ENCODE measurements around the gene ADARB2. TPM values are rescaled to one million over a fixed set of nuclear protein-coding genes. Genes with fewer than 3 reads are reported as not detected.

ADARB2 gene
- polyA plus RNA-seq, 1 of the 3 experiments (the other 2 are of a cell fraction): not detected

GRCh38 chr10:1136268-1136667 is 601.1 kb downstream of the ADARB2 start:
- Histone ChIP-seq H3K36me3 (replicated peaks in 1 of 2; ENCODE audit: control insufficient read depth in 1 of 2, insufficient read depth in 2 of 2, low read length in 1 of 2) (peaks cover 0 to 4% of the 10 kb centered on the region in 2 experiments), H3K27ac (ENCODE audit: low read depth in 2 of 2, low read length in 1 of 2) (no peak overlapping the region), H2AFZ (ENCODE audit: low read depth) (no peak overlapping the region), H3K27me3 (ENCODE audit: insufficient read depth) (no peaks in the 10 kb centered on the region), H3K9me2 (no peaks in the 10 kb centered on the region), H4K20me1 (ENCODE audit: insufficient read depth) (no peaks in the 10 kb centered on the region), H3F3A (replicated peaks; ENCODE audit: insufficient read depth) (no peaks in the 10 kb centered on the region), H3K9ac (no peak overlapping the region), H3K9me3 (no peaks in the 10 kb centered on the region), H3K4me1 (ENCODE audit: control insufficient read depth in 1 of 2, insufficient read depth in 2 of 2, low read depth in 1 of 2, low read length in 1 of 2) (no peaks in the 10 kb centered on the region), H3K79me2 (ENCODE audit: insufficient read depth) (no peaks in the 10 kb centered on the region), H3K4me3 (ENCODE audit: low read depth in 2 of 2, low read length in 1 of 2) (no peak overlapping the region), H3K4me2 (no peak overlapping the region)
- TF ChIP-seq FOXJ3 (CRISPR knock-in tag; IDR thresholded peaks at IDR 0.05) (no peak), USF1 (IDR thresholded peaks at IDR 0.05; ENCODE audit: borderline replicate concordance, low read depth) (no peak), CTCF (IDR thresholded peaks at IDR 0.05) (no peak), TAF1 (IDR thresholded peaks at IDR 0.05; ENCODE audit: borderline replicate concordance, low read depth, low read length) (no peak), RFX5 (IDR thresholded peaks at IDR 0.05; ENCODE audit: low read length) (no peak), RXRA (IDR thresholded peaks at IDR 0.05; ENCODE audit: borderline replicate concordance, low read depth) (no peak), TCF12 (IDR thresholded peaks at IDR 0.05) (no peak), FOXM1 (IDR thresholded peaks at IDR 0.05; ENCODE audit: low read depth) (no peak), SMC3 (IDR thresholded peaks at IDR 0.05; ENCODE audit: low read depth, low read length) (no peak), PBX3 (IDR thresholded peaks at IDR 0.05) (no peak), YY1 (IDR thresholded peaks at IDR 0.05; ENCODE audit: low read depth) (no peak), REST (IDR thresholded peaks at IDR 0.05; ENCODE audit: low read depth, low read length) (no peak), NFIC (IDR thresholded peaks at IDR 0.05; ENCODE audit: borderline replicate concordance) (no peak)
- ChIA-PET POLR2A (no interaction called here), CTCF (no interaction called here)
- no peak for DNase-seq
